ENCODE measurements around the gene HMG20B.

- TF ChIP-seq, protein P1, sequence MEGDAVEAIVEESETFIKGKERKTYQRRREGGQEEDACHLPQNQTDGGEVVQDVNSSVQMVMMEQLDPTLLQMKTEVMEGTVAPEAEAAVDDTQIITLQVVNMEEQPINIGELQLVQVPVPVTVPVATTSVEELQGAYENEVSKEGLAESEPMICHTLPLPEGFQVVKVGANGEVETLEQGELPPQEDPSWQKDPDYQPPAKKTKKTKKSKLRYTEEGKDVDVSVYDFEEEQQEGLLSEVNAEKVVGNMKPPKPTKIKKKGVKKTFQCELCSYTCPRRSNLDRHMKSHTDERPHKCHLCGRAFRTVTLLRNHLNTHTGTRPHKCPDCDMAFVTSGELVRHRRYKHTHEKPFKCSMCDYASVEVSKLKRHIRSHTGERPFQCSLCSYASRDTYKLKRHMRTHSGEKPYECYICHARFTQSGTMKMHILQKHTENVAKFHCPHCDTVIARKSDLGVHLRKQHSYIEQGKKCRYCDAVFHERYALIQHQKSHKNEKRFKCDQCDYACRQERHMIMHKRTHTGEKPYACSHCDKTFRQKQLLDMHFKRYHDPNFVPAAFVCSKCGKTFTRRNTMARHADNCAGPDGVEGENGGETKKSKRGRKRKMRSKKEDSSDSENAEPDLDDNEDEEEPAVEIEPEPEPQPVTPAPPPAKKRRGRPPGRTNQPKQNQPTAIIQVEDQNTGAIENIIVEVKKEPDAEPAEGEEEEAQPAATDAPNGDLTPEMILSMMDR (IDR thresholded peaks at IDR 0.05) = no peak
- TF ChIP-seq IRF1 (CRISPR knock-in tag; IDR thresholded peaks at IDR 0.05) = no peak
- no peak for TF ChIP-seq CREB1 (CRISPR knock-in tag; IDR thresholded peaks at IDR 0.05)
- no peak for TF ChIP-seq E2F4 (CRISPR knock-in tag; IDR thresholded peaks at IDR 0.05; ENCODE audit: borderline replicate concordance, low read depth)
- no peak for TF ChIP-seq ETV6 (CRISPR knock-in tag; IDR thresholded peaks at IDR 0.05)
- no peak for TF ChIP-seq GABPB1 (CRISPR knock-in tag; IDR thresholded peaks at IDR 0.05)
- TF ChIP-seq CREM (CRISPR knock-in tag; IDR thresholded peaks at IDR 0.05) = no peak
- TF ChIP-seq SOX15 (CRISPR knock-in tag; IDR thresholded peaks at IDR 0.05) = no peak
- TF ChIP-seq NR3C1 (CRISPR knock-in tag; conservative IDR thresholded peaks at IDR 0.05; ENCODE audit: low read depth) = no peak
- no peak for TF ChIP-seq ZBTB21 (CRISPR knock-in tag; IDR thresholded peaks at IDR 0.05; ENCODE audit: borderline replicate concordance)
These were observed 44.7 kb downstream of the HMG20B start for GRCh38 chr19:3617463-3617862.

Measured in WTC11 (cell line).